ENCODE data around the gene NAE1. TPM values are rescaled to one million over a fixed set of nuclear protein-coding genes. Genes with fewer than 3 reads are reported as not detected.

Gene NAE1
- total RNA-seq, 6 experiments from 2014 or later, result 16.4 to 22.7 (median 20.2) TPM

DNA sequence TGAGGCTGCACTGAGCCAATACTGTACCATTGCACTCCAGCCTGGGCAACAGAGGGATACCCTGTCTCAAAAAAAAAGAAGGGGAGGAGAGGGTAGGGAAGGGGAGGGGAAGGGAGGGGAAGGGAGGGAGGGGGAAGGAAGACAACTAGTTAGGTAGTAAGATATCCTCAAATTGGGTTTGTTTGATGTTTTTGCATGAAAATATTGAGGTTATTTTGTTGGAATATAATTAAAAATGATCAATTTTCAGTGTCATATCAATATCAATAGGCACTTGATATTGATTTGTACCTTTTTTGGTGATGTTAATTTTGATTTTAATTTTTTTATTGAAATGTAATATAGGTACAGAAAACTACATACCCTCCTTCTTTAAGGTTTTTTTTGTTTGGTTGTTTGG, 32.9 kb upstream of the NAE1 start:
- Histone ChIP-seq H3K9me3 (no peaks in the 10 kb centered on the region), H3K4me3 (no peak overlapping the region), H3K4me1 (no peaks in the 10 kb centered on the region), H3K27ac (no peak overlapping the region), H3K27me3 (no peaks in the 10 kb centered on the region), H3K36me3 (no peaks in the 10 kb centered on the region)
- ATAC-seq, result no peak
- TF ChIP-seq, protein P1, sequence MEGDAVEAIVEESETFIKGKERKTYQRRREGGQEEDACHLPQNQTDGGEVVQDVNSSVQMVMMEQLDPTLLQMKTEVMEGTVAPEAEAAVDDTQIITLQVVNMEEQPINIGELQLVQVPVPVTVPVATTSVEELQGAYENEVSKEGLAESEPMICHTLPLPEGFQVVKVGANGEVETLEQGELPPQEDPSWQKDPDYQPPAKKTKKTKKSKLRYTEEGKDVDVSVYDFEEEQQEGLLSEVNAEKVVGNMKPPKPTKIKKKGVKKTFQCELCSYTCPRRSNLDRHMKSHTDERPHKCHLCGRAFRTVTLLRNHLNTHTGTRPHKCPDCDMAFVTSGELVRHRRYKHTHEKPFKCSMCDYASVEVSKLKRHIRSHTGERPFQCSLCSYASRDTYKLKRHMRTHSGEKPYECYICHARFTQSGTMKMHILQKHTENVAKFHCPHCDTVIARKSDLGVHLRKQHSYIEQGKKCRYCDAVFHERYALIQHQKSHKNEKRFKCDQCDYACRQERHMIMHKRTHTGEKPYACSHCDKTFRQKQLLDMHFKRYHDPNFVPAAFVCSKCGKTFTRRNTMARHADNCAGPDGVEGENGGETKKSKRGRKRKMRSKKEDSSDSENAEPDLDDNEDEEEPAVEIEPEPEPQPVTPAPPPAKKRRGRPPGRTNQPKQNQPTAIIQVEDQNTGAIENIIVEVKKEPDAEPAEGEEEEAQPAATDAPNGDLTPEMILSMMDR (IDR thresholded peaks at IDR 0.05), result no peak
- TF ChIP-seq POLR2A (IDR thresholded peaks at IDR 0.05), result no peak
- DNase-seq, result no peak
- intact Hi-C loops (cut with DNase I), result loop anchor here in 1 of 2 donors (10.0 kb wide), 2 partner anchors 139 to 459 kb away; no protein-coding TSS in a partner anchor

DNA sequence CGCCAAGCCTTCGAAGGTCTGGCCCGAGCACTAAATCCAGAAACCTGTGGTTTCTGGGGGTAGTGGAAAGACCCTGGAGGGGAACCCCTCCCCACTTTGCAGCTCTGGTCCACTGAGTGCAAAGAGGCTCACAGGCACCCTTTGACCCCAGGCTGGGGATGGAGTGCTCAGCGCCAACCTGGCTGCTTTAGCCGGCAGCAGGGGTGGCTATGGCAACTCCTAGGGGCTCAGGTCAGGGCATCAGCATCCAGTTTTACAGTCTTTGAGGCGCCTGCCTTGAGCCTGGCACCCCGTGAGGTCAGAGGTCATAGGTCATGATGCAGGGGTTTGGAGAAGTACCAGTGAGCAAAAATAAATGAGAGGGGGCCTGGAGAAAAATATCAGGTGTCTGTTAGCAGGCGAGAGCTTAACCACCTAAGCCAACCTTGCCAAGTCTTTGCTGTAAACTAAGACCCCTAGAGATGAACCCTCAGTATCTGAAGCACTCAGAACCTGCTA, 31.3 kb upstream of the NAE1 start:
- no peaks in the 10 kb centered on the region for H3K27me3 ChIP-seq
- intact Hi-C loops (cut with DNase I), result loop anchor here in 1 of 2 donors (10.0 kb wide), 2 partner anchors 137 to 457 kb away; no protein-coding TSS in a partner anchor
- no peak overlapping the region for H3K4me3 ChIP-seq
- H3K9me3 ChIP-seq, result no peaks in the 10 kb centered on the region
- DNase-seq, result peak in 1 of 3 donors; percentile 20
- H3K27ac ChIP-seq, result no peak overlapping the region
- no peaks in the 10 kb centered on the region for H3K36me3 ChIP-seq
- H3K4me1 ChIP-seq, result no peaks in the 10 kb centered on the region
- ATAC-seq, result peak in 1 of 4 donors; percentile 10
- TF ChIP-seq, protein P1 (IDR thresholded peaks at IDR 0.05), result no peak
- TF ChIP-seq POLR2A (IDR thresholded peaks at IDR 0.05), result no peak
- 36% methylated on average over 2 of the region's 8 CpGs for WGBS (ENCODE audit: insufficient coverage, low coverage, low lambda C conversion rate, missing lambda C conversion rate)

DNA sequence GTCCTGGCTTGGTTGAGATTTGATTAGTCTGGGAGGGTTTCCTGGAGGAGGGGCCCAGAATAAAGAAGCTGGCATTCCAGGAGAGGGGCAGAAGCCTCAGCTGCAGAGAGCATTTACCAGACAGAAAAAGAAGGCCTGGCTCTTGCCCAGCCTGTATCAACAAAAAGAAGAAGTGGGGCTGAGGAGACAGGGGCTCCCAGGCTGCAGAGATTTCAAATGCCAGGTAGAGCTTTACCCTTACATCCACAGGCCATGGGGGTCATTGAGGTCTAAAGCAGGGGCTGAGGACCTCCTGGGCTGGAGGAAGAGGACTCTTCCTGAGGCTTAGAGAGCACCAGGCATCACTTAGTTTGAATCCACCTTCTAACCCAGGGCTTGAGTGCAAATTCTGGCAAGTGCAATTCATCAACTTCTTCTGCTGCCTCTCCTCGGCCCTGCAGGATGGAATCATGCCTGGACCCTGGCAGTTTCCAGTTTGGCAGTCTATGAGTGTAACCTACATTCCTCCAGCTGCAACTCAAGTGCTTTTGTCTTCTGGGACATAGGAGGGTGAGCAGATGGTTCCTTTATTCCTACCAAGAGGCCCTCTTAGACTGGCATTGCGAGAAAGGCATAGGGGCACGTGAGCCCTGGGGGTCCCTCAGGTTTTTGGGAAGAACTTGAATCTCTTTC, 28.8 kb upstream of the NAE1 start:
- H3K9me3 ChIP-seq, result no peaks in the 10 kb centered on the region
- intact Hi-C loops (cut with DNase I), result loop anchor here in 1 of 2 donors (10.0 kb wide), 2 partner anchors 135 to 455 kb away; no protein-coding TSS in a partner anchor
- TF ChIP-seq, protein P1 (IDR thresholded peaks at IDR 0.05), result no peak
- no peak for TF ChIP-seq POLR2A (IDR thresholded peaks at IDR 0.05)
- ATAC-seq, result no peak
- no peaks in the 10 kb centered on the region for H3K36me3 ChIP-seq
- 77% methylated on average over 2 of the region's 3 CpGs for WGBS (ENCODE audit: insufficient coverage, low coverage, low lambda C conversion rate, missing lambda C conversion rate)
- no peak overlapping the region for H3K27ac ChIP-seq
- H3K27me3 ChIP-seq, result no peaks in the 10 kb centered on the region
- no peak overlapping the region for H3K4me3 ChIP-seq
- no peaks in the 10 kb centered on the region for H3K4me1 ChIP-seq
- DNase-seq, result no peak

DNA sequence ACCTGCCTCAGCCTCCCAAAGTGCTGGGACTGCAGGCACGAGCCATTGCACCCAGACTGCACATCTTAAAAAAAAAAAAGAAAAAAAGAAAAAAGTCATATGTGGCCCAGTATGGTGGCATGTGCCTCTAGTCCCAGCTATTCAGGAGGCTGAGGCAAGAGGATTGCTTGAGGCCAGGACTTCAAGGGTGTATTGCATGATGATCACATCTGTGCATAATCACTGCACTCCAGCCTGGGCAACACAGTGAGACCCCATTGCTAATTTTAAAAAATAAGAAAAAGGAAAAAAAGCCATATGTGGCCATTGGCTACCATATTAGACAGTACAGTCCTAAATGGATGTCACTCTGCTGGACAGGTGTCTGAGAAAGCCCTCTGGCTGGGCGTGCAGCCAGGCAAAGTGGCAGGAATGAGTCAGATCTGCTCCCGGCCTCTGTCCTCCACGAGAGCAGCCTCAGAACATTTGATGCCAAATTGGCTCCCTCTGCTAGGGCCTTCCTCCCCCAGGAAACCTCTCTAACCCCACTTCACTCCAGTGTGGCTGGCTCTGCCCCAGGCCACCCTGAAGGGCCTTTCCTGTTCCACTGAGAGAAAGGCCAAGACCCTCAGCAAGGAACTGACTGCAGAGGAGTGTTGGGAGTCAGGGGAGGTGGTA, 28.1 kb upstream of the NAE1 start:
- no peak for TF ChIP-seq POLR2A (IDR thresholded peaks at IDR 0.05)
- TF ChIP-seq, protein P1 (IDR thresholded peaks at IDR 0.05), result no peak
- no peak overlapping the region for H3K27ac ChIP-seq
- peak in 2 of 3 donors; percentile 59 to 86 for DNase-seq
- intact Hi-C loops (cut with DNase I), result no loop called here
- H3K27me3 ChIP-seq, result no peaks in the 10 kb centered on the region
- ATAC-seq, result peak; percentile 56 to 99 (median 70)
- H3K9me3 ChIP-seq, result no peaks in the 10 kb centered on the region
- H3K36me3 ChIP-seq, result no peaks in the 10 kb centered on the region
- H3K4me1 ChIP-seq, result no peaks in the 10 kb centered on the region
- H3K4me3 ChIP-seq, result no peak overlapping the region
- 60% methylated on average over 2 of the region's 4 CpGs for WGBS (ENCODE audit: insufficient coverage, low coverage, low lambda C conversion rate, missing lambda C conversion rate)

Data from right lobe of liver (tissue), 6 donors.